ENCODE results near the gene SLC30A9.

SLC30A9 gene

DNA sequence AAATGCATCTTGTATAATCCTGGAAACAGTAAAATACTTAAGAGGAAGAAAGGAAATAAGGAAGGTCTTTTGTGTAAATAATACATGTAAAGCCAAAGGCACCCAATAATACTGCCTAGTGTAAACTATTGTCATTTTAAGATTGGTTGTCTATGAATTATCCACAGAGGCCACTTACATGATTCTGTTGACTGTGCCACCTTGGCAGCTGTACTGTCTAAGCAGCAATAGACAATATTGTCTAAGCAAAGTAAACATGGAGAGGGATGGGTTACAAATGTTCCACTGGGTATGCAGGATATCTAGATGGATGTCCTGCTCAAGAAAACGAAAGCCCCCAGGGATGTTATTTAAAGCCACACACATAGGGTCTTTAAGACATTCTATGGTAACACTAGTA is 142.7 kb downstream of the SLC30A9 start:
- CTCF ChIA-PET, result no interaction called here
- no peak for DNase-seq (ENCODE audit: low read depth, low spot score)
- TF ChIP-seq, protein P1, sequence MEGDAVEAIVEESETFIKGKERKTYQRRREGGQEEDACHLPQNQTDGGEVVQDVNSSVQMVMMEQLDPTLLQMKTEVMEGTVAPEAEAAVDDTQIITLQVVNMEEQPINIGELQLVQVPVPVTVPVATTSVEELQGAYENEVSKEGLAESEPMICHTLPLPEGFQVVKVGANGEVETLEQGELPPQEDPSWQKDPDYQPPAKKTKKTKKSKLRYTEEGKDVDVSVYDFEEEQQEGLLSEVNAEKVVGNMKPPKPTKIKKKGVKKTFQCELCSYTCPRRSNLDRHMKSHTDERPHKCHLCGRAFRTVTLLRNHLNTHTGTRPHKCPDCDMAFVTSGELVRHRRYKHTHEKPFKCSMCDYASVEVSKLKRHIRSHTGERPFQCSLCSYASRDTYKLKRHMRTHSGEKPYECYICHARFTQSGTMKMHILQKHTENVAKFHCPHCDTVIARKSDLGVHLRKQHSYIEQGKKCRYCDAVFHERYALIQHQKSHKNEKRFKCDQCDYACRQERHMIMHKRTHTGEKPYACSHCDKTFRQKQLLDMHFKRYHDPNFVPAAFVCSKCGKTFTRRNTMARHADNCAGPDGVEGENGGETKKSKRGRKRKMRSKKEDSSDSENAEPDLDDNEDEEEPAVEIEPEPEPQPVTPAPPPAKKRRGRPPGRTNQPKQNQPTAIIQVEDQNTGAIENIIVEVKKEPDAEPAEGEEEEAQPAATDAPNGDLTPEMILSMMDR (IDR thresholded peaks at IDR 0.05; ENCODE audit: insufficient read depth, low read length, missing control alignments), result no peak
- POLR2A ChIA-PET, result no interaction called here
- H3K4me3 ChIP-seq (ENCODE audit: low read depth, low read length), result no peak overlapping the region

- ChIA-PET POLR2A (no interaction called here), CTCF (no interaction called here)
- H3K4me3 ChIP-seq (ENCODE audit: low read depth, low read length), result no peak overlapping the region
- DNase-seq (ENCODE audit: low read depth, low spot score), result no peak
- TF ChIP-seq, protein P1 (IDR thresholded peaks at IDR 0.05; ENCODE audit: insufficient read depth, low read length, missing control alignments), result no peak
Observed at GRCh38 chr4:42136371-42136770, 146.0 kb downstream of the SLC30A9 start.
